Measurements from ENCODE around the gene TSHZ2. TPM values are rescaled to one million over a fixed set of nuclear protein-coding genes. Genes with fewer than 3 reads are reported as not detected.

TSHZ2 gene
- total RNA-seq, 1 experiment from 2014 or later: 0.07 TPM

DNA sequence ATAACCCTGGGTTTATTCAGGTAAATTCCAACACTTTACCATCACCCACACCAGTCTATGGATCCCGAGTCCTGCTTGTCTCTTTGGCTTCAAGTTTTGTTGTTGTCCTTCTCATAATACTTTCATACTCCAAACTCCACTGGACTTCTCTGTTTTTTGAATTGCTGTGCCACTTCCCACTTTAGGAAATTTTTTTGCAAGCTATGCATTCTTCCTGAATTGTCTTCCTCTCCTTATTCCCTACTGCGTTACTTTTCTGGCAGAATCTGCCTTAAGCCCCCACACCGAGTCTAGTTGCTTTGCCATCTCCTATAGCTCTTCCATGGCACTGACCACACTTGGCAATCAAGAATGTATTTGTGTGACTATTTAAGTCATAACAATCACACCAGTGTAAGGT lies 96.1 kb downstream of the TSHZ2 start:
- peaks cover 0 to 12% (median 2%) of the 10 kb centered on the region in 3 experiments; a peak in 3 of 7 replicates for H3K36me3 Mint-ChIP-seq (ENCODE audit: insufficient read depth in 1 of 3, low read depth in 3 of 3)
- peaks cover 1% of the 10 kb centered on the region for H3K27me3 Mint-ChIP-seq (ENCODE audit: low read depth)
- no peak overlapping the region for H2AK5ac ChIP-seq (ENCODE audit: insufficient read length, low read length)
- no peak overlapping the region for H2AFZ ChIP-seq (ENCODE audit: low read length)
- H4K8ac ChIP-seq (replicated peaks; ENCODE audit: insufficient read length, low read depth, low read length): no peak overlapping the region
- WGBS (ENCODE audit: extremely low coverage, insufficient read length, low lambda C conversion rate): no CpG with 5 or more reads among the region's 3 CpGs
- no peak for DNase-seq
- H3K14ac ChIP-seq (ENCODE audit: insufficient read depth, low read length): no peak overlapping the region
- H3K9me3 Mint-ChIP-seq: peaks cover 3 to 8% of the 10 kb centered on the region in 2 experiments; a peak in 3 of 5 replicates
- no peak overlapping the region for H3T11ph ChIP-seq (ENCODE audit: low read length)
- H2BK15ac ChIP-seq (ENCODE audit: low read depth, low read length): no peak overlapping the region
- no peaks in the 10 kb centered on the region for H3K79me2 ChIP-seq (ENCODE audit: insufficient read depth, low read length)
- H2BK20ac ChIP-seq (ENCODE audit: low read depth, low read length, poor library complexity, severe bottlenecking): no peak overlapping the region
- H3K79me1 ChIP-seq (ENCODE audit: insufficient read depth, low read depth, low read length, poor library complexity, severe bottlenecking): no peaks in the 10 kb centered on the region
- no peak overlapping the region for H2BK5ac ChIP-seq (ENCODE audit: insufficient read length, low read length)
- H3K23me2 ChIP-seq (ENCODE audit: insufficient read length, low read depth, low read length, poor library complexity, severe bottlenecking): no peaks in the 10 kb centered on the region
- H3K27ac ChIP-seq (ENCODE audit: insufficient read length, low read depth, low read length): no peak overlapping the region
- H4K20me1 ChIP-seq (ENCODE audit: control insufficient read depth, insufficient read depth, insufficient read length): no peaks in the 10 kb centered on the region
- H4K5ac ChIP-seq (ENCODE audit: insufficient read length, low read depth, low read length): no peak overlapping the region
- no peaks in the 10 kb centered on the region for H3K9me3 ChIP-seq (ENCODE audit: control insufficient read depth, low read depth, low read length)
- H3K4me3 Mint-ChIP-seq: no peak overlapping the region
- H3K4me2 ChIP-seq (ENCODE audit: insufficient read depth, insufficient read length, low read length): no peak overlapping the region
- H2BK120ac ChIP-seq (ENCODE audit: low read depth, low read length, poor library complexity, severe bottlenecking): no peak overlapping the region
- no peak overlapping the region for H3K56ac ChIP-seq (ENCODE audit: insufficient read length, low read depth, low read length)
- H4K91ac ChIP-seq (ENCODE audit: insufficient read length, low read depth, low read length): no peak overlapping the region
- H3K18ac ChIP-seq (ENCODE audit: insufficient read length, low read depth, low read length): no peak overlapping the region
- peaks cover 3% of the 10 kb centered on the region; the same call in 1 of the 2 replicates for H3K4me1 ChIP-seq (ENCODE audit: insufficient read depth, low read length)
- TF ChIP-seq CTCF (conservative IDR thresholded peaks at IDR 0.05): no peak
- no peak overlapping the region for H3K27ac Mint-ChIP-seq
- peaks cover 9 to 11% of the 10 kb centered on the region in 2 experiments for H3K4me1 Mint-ChIP-seq
- H3K23ac ChIP-seq (ENCODE audit: insufficient read length, low read depth, low read length): no peak overlapping the region
- no peak overlapping the region for H3K9ac ChIP-seq (ENCODE audit: extremely low read depth, insufficient read length, low read length)
- H3K27me3 ChIP-seq (ENCODE audit: insufficient read depth, low read length): no peaks in the 10 kb centered on the region
- no peak overlapping the region for H2BK12ac ChIP-seq (ENCODE audit: insufficient read length, low read depth, low read length)
- no peak overlapping the region for H3K4ac ChIP-seq (ENCODE audit: low read depth, low read length)

Data from H9 (cell line).